SK-N-SH treated with all-trans-retinoic acid at 6 μM for 48 hours (cell line): Measurements from ENCODE around the gene HMSD.

Experiments used
- ARNTL ChIP-seq: fragments of 450-650 bp; formaldehyde crosslinking; IDR thresholded peaks from 2 replicates; pipeline ENCODE4 v1.5.0; 2020; ENCODE audit warnings: low read depth, mild to moderate bottlenecking, moderate library complexity, borderline replicate concordance
- ESRRG ChIP-seq: fragments of 250-450 bp; sonication (Bioruptor Pico); IDR thresholded peaks from 2 replicates; pipeline ENCODE4 v1.6.1; 2021; ENCODE audit warnings: mild to moderate bottlenecking
- GLIS3 ChIP-seq: fragments of 250-450 bp; sonication (Bioruptor Pico); IDR thresholded peaks from 2 replicates; pipeline ENCODE4 v1.5.0; 2020; ENCODE audit warnings: mild to moderate bottlenecking, moderate library complexity
- ISL1 ChIP-seq: fragments of 250-450 bp; sonication (Bioruptor Pico); IDR thresholded peaks from 2 replicates; pipeline ENCODE4 v2.1.2; 2022; ENCODE audit warnings: mild to moderate bottlenecking, moderate library complexity
- TOX ChIP-seq: fragments of 250-450 bp; sonication (Bioruptor Pico); IDR thresholded peaks from 2 replicates; pipeline ENCODE4 v1.8.0; 2021; ENCODE audit warnings: mild to moderate bottlenecking, moderate library complexity, borderline replicate concordance
- ZFP30 ChIP-seq: fragments of 450-650 bp; formaldehyde crosslinking; IDR thresholded peaks from 2 replicates; pipeline ENCODE4 v1.5.0; 2022; ENCODE audit warnings: mild to moderate bottlenecking, moderate library complexity
- ZNF565 ChIP-seq: fragments of 450-650 bp; formaldehyde crosslinking; conservative IDR thresholded peaks from 2 replicates; pipeline ENCODE4 v1.5.0; 2020; ENCODE audit warnings: low read depth, mild to moderate bottlenecking, moderate library complexity
- ZNF70 ChIP-seq: fragments of 450-650 bp; formaldehyde crosslinking; IDR thresholded peaks from 2 replicates; pipeline ENCODE4 v1.5.0; 2020; ENCODE audit warnings: mild to moderate bottlenecking, moderate library complexity
- TF ChIP-seq, protein P1 (sequence below): fragments of 250-450 bp; sonication (Bioruptor Pico); IDR thresholded peaks from 2 replicates; pipeline ENCODE4 v1.8.0; 2020; ENCODE audit warnings: mild to moderate bottlenecking, moderate library complexity, borderline replicate concordance
- TF ChIP-seq, protein P2 (sequence below): fragments of 250-450 bp; sonication (Bioruptor Pico); IDR thresholded peaks from 2 replicates; pipeline ENCODE4 v1.5.1; 2020; ENCODE audit warnings: low read depth, mild to moderate bottlenecking, moderate library complexity
- TF ChIP-seq, protein P3 (sequence below): fragments of 250-450 bp; sonication (Bioruptor Pico); IDR thresholded peaks from 2 replicates; pipeline ENCODE4 v1.5.1; 2021; ENCODE audit warnings: mild to moderate bottlenecking, moderate library complexity

DNA sequence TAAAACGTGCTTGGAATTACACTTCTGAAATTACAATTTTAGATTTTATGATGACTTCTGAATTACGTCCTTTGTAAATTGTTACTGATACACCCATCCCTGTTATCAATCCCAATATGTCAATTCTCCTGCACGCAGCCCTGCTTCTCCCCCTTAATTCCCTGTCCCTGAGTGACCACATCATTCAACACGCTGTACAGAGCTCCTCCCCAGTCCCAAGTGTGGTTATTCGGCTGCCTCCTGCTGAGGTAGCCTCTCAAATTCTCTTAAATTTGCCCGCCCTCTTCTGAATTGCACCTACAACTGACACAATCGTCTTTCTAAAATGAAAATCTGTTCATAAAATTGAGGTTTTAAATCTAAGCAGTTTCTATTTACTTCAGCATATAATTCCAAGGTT lies 30.9 kb downstream of the HMSD start:
- no peak for TF ChIP-seq ARNTL (CRISPR knock-in tag)
- TF ChIP-seq, protein P1, sequence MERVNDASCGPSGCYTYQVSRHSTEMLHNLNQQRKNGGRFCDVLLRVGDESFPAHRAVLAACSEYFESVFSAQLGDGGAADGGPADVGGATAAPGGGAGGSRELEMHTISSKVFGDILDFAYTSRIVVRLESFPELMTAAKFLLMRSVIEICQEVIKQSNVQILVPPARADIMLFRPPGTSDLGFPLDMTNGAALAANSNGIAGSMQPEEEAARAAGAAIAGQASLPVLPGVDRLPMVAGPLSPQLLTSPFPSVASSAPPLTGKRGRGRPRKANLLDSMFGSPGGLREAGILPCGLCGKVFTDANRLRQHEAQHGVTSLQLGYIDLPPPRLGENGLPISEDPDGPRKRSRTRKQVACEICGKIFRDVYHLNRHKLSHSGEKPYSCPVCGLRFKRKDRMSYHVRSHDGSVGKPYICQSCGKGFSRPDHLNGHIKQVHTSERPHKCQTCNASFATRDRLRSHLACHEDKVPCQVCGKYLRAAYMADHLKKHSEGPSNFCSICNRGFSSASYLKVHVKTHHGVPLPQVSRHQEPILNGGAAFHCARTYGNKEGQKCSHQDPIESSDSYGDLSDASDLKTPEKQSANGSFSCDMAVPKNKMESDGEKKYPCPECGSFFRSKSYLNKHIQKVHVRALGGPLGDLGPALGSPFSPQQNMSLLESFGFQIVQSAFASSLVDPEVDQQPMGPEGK (CRISPR knock-in tag), result no peak
- TF ChIP-seq, protein P2, sequence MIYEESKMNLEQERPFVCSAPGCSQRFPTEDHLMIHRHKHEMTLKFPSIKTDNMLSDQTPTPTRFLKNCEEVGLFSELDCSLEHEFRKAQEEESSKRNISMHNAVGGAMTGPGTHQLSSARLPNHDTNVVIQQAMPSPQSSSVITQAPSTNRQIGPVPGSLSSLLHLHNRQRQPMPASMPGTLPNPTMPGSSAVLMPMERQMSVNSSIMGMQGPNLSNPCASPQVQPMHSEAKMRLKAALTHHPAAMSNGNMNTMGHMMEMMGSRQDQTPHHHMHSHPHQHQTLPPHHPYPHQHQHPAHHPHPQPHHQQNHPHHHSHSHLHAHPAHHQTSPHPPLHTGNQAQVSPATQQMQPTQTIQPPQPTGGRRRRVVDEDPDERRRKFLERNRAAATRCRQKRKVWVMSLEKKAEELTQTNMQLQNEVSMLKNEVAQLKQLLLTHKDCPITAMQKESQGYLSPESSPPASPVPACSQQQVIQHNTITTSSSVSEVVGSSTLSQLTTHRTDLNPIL (CRISPR knock-in tag), result no peak
- TF ChIP-seq, protein P3, sequence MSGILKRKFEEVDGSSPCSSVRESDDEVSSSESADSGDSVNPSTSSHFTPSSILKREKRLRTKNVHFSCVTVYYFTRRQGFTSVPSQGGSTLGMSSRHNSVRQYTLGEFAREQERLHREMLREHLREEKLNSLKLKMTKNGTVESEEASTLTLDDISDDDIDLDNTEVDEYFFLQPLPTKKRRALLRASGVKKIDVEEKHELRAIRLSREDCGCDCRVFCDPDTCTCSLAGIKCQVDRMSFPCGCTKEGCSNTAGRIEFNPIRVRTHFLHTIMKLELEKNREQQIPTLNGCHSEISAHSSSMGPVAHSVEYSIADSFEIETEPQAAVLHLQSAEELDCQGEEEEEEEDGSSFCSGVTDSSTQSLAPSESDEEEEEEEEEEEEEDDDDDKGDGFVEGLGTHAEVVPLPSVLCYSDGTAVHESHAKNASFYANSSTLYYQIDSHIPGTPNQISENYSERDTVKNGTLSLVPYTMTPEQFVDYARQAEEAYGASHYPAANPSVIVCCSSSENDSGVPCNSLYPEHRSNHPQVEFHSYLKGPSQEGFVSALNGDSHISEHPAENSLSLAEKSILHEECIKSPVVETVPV (CRISPR knock-in tag), result no peak
- no peak for TF ChIP-seq ISL1 (CRISPR knock-in tag)
- TF ChIP-seq ZNF70 (CRISPR knock-in tag), result no peak
- no peak for TF ChIP-seq TOX (CRISPR knock-in tag)
- no peak for TF ChIP-seq GLIS3
- TF ChIP-seq ZFP30 (CRISPR knock-in tag), result no peak
- TF ChIP-seq ESRRG, result no peak
- no peak for TF ChIP-seq ZNF565 (CRISPR knock-in tag)
